ENCODE measurements around the gene FOXO6.

The FOXO6 gene

DNA sequence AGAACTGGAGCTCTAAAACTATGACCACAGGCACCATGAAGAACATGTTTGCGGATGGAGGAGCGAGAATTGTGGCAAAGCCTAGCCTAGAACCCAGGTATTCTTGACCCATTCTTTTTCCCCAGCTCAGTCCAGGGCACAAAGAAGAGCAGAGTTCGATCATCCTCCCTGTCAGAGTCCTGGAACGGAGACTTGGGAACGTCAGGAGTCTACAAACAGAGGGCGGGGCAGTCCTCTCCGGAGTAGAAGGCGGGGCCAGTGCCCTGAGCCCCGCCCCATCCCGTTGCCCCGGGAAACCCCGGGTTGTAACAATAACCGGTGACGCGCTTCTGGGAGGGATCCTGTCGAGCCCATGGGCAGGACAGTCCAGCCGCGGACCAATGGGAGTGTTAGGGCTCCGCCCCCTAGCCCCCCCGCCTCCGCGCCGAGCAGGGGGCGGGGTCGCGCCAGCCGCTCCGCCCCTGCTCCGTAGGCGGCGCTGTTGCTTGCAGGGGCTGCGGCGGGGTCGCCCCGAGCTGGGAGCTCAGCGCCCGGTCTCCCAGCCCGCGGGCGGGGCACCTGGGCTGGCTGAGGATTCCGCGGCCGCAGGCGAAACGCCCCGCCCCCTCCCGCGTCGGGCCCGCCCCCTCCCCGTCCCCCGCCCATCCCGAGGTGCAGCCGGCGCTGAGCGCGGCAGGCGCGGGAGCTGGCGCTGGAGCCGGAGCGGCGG lies at the start of gene FOXO6:
FOXO6 (plus strand) TSS at position 649 of the 709 bp plus-strand sequence.
- peak; percentile 50 to 99 (median 95) for DNase-seq

- no peak for DNase-seq
These were observed 48.1 kb upstream of the FOXO6 start for GRCh38 chr1:41312991-41313645.

DNA sequence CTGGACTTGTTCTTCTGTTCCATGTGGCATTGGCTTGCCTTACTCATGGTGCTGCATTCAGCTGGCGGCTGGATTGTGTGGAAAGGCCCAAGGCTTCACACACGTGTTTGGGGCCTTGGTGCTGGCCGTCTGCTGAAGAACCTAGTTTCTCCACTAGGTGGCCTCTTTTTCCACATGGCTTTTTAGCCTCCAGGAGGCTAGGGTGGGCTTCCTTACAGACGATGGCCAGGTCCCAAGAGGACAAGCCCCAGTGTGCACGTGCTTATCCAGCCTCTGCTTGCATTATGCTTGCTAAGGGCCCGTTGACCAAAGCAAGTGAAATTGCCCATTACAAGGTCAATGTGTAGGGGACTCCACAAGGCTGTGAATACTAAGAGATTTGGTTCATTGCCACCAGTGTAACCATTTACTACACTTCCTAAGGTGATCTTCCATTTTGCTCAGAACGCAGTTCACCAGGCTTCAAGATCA lies 47.5 kb upstream of the FOXO6 start:
- DNase-seq = no peak

DNA sequence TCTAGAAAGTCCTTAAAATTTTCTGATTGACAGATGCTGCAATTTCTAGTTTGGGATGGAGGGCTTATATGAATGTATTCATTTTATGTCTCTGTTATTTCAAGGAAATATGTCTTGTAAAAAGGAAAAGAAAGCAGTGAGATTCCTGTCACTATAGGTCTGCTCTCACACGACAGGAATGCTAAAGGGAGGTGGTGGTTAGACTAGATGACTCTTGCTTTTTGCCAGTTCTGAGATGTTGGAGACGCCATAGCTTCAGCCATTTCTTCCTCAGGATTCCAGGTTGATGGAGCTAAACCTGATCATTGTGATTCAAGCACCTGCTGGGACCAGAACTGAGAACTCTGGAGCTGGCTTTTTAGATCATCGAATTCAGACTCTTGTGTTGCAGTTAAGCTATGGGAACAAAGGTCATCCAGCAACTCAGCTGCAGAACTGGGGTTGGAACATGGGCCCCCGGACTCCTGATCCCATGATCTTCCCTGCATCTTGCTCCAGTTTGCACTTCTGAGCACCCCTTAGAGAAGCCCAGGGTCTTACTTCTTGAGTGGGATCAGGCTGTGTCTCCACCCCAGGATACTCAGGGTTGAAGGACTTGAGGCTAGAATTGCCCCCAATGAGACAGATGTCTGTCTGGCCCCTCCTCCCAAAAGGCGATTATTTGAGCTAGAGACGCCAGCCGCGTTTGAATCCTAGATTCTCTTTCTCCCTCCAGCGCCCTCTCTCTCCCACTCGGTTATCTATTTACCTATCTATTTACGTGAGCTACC lies 46.7 kb upstream of the FOXO6 start:
- no peak for DNase-seq

DNA sequence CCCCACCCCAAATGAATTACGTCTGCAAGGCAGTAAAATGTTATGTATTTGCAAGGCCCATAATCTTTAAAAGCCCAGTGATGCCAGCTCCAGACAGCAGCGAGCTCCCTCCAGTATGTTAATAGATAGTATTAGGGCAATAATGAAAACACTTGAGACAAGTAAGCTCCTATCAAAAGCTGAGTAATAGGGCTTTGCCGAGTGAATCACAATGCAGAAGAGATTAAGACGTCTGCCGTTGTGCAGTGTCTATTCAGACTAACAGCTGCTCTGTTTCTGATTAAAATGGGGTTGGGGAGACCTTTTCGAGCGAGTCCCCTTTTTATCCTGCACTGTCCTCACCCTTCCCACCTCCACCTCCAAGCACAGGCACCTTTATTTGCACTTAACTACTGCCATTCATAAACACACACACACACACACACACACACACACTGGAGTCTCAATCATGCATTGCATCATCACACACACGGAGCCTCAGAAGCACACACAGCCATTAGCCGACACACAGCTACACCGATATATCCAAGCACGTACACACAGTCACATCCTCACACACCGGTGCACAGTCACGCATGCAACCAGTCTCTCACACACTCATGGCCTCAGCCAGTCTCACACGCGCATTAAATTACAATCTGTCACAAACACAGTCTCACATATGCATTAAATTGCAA lies 46.0 kb upstream of the FOXO6 start:
- DNase-seq = peak in 1 of 51 donors; percentile 58

- DNase-seq = no peak
These were observed 45.4 kb upstream of the FOXO6 start for GRCh38 chr1:41315871-41316270.

DNA sequence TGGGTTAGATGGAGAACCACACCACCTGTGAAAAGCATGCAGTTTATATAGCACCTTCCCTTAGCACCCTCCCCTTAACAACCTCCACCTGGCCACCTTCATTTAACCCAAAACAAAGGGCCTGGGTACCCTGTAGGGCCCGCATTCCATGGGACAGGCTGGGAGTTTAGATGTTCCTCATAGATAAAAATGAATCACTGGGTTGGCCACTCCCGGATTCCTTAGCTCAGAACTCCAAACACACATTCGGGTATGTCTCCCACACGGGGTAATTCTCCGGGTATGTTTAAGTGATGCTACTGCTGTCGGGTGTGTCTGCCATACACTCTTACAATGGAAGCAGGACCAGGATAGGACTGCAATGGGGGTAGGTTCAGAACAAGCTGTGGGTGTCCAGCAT lies 43.9 kb upstream of the FOXO6 start:
- DNase-seq = no peak

GRCh38 chr1:41318135-41318534 lies 43.1 kb upstream of the FOXO6 start:
- no peak for DNase-seq

GRCh38 chr1:41319106-41319755 lies 42.0 kb upstream of the FOXO6 start:
- DNase-seq = no peak

DNA sequence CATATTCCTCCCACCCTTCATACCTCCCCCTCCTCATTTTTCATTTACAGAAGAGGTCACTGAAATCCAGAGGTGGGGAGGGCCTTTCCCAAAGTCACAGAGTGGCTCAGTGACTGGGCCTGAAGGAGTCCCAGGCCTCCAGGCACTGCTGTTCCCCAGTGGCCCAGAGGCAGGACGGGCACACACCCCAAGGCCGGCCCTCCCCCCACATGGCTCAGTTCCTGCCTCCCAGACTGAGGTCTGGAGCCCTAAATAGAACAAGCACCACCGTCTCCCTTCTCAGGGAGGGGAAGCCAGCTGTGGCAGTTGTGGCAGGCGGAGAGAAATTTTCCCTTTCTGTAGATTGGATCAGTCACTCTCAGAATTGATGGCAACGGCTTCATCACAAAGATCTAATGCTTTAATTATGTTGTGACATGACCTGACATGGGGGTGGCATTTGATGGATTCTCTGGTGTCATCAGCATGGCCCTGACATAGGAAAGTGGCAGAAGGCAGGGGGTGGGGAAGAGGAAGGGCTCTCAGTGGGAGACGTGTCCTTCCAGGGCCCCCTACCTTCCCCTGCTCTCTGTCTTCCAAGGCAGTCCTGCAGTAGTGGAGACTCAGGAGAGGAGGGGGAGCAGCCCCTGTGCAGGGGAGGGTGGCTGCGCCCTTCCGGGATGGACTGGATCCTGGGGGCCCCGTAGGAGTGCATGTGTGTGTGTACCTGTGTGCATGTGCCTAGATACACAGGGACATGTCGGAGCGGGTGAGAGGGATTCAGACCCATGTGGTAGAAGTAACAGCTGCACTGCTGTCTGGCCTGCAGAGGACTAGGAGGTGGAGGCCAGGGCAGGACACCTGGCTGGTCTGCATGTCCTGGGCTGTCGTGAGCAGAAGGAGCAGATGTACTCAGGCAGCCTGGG lies 41.2 kb upstream of the FOXO6 start:
- DNase-seq = no peak

- DNase-seq = no peak
These were observed 40.1 kb upstream of the FOXO6 start for GRCh38 chr1:41320895-41321676.

GRCh38 chr1:41322101-41322661 lies 39.1 kb upstream of the FOXO6 start:
- DNase-seq = no peak

- DNase-seq = peak in 31 of 51 donors; percentile 5 to 68 (median 26)
These were observed 38.4 kb upstream of the FOXO6 start for GRCh38 chr1:41322835-41323234.

- no peak for DNase-seq
These were observed 38.0 kb upstream of the FOXO6 start for GRCh38 chr1:41323243-41323642.

DNA sequence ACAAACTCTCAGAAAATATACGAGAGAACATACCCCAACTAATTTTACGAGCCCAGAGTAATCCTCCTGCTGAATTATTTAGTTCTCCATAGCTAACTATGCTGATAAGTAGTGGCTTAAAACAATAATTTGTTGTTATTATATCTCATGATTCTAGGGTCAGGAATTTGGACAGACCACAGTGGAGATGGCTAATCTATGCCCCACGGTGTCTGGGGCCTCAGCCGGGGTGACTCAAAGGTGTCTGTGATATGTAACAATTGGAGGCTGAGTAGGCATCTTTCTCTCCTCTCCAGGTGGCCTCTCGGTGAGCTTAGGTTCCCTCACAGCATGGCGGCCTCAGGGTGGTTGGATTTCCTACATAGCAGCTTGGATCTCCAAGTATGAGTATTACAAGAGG lies 35.4 kb upstream of the FOXO6 start:
- DNase-seq = no peak

DNA sequence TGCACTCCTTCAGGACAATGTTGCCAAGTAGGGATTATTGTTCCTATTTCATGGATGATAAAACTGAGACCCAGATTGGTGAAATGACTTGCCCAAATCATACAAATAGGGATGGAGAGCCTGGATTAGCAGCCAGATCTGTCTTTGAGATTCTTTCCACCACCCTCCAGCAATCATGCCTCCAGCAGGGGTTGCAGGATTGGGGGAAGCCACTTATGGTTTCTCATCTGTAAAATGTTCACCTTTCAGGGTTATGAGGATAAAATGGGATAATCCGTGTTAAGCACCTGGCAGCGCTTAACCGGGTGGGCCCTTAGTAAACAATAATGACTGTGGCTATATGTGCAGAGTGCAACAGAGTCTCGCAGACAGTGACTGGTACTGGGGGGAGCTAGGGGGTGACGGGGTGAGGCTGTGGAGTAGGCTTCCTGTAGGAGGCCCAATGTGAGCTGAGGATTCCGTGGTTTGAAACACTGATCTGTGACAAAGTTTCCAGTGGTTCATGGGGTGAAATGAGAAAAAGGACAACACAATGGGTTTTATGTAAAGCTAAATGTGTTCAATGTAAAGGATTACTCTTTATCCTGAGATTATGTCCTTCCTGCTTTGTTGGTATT lies 33.7 kb upstream of the FOXO6 start:
- DNase-seq = no peak

DNA sequence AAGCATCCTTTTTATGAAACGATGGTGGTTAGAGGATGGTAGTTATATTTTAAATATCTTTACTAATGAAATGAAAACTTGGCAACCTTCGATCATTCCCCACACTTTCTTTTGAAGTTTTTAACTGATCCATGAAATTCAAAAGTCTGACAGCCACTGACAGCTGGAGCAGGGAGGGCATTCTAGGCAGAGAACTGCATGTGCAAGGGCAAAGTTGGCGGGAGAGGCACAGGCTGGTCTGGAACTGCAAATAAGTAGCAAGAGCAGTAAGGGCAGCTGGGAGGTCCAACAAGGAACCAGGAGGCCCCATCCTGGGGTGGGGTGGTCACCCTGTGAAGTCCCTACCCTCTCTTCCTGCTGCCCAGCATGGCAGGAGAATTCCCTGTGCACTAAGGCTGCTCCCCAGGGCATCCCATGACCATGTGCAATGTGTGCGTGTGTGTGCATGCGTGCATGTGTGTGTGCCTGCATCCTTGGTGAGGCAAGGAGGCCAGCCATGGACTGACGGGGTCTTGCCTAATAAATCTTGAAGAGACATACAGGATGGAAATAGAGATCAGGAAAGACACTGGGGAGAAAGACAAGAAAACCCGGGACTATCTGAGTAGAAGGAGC lies 33.1 kb upstream of the FOXO6 start:
- DNase-seq = no peak
